ENCODE measurements around the gene LHFPL6.

LHFPL6 gene

DNA sequence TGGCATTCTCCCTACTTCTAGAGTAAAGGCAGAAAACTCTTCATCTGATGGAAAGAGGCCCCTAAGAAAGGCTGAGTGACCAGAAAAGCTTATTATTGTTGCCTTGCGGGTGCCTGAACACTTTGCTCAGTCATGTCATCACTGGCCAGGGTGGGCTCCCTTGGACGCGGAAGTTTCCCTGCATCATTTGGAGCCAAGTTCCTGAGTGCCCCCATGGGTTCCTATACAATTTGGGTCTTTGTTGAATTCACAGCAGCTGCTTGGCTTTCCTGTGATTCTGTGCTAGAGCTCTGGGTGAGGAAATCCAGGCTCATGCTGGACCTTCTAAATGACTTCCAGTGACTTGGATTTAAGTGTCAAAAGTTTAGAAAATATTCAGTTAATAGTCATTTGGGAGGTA lies 232.9 kb downstream of the LHFPL6 start:
- Histone ChIP-seq H3K36me3 (ENCODE audit: control insufficient read depth, insufficient read depth, low read length) (no peaks in the 10 kb centered on the region), H3K27me3 (ENCODE audit: control insufficient read depth, insufficient read depth, low read length) (no peaks in the 10 kb centered on the region; the same call in 1 of the 2 replicates), H3K27ac (ENCODE audit: low read length) (no peak overlapping the region), H3K4me1 (ENCODE audit: control insufficient read depth, insufficient read depth, low read length) (no peaks in the 10 kb centered on the region), H3K9me3 (ENCODE audit: control insufficient read depth, insufficient read depth, low read length) (no peaks in the 10 kb centered on the region), H3K4me3 (ENCODE audit: low read length) (no peak overlapping the region)
- WGBS (ENCODE audit: insufficient coverage, insufficient read length): no CpG with 5 or more reads among the region's 3 CpGs
- no peak for DNase-seq (ENCODE audit: low read depth, low spot score)

- Histone ChIP-seq H3K27me3 (ENCODE audit: control insufficient read depth, insufficient read depth, low read length) (no peaks in the 10 kb centered on the region), H3K36me3 (ENCODE audit: control insufficient read depth, insufficient read depth, low read length) (no peaks in the 10 kb centered on the region), H3K27ac (ENCODE audit: low read length) (no peak overlapping the region), H3K4me1 (ENCODE audit: control insufficient read depth, insufficient read depth, low read length) (no peaks in the 10 kb centered on the region), H3K9me3 (ENCODE audit: control insufficient read depth, insufficient read depth, low read length) (no peaks in the 10 kb centered on the region), H3K4me3 (ENCODE audit: low read length) (no peak overlapping the region)
- DNase-seq (ENCODE audit: low read depth, low spot score): no peak
- WGBS (ENCODE audit: insufficient coverage, insufficient read length): no CpG with 5 or more reads among the region's 1 CpG
Measured at GRCh38 chr13:39369161-39369890, 233.7 kb downstream of the LHFPL6 start.

- DNase-seq (ENCODE audit: low read depth, low spot score): no peak
- no peaks in the 10 kb centered on the region for H3K4me1 ChIP-seq (ENCODE audit: control insufficient read depth, insufficient read depth, low read length)
- no peaks in the 10 kb centered on the region for H3K27me3 ChIP-seq (ENCODE audit: control insufficient read depth, insufficient read depth, low read length)
- H3K27ac ChIP-seq (ENCODE audit: low read length): no peak overlapping the region
- no peak overlapping the region for H3K4me3 ChIP-seq (ENCODE audit: low read length)
- no peaks in the 10 kb centered on the region for H3K36me3 ChIP-seq (ENCODE audit: control insufficient read depth, insufficient read depth, low read length)
- no peaks in the 10 kb centered on the region for H3K9me3 ChIP-seq (ENCODE audit: control insufficient read depth, insufficient read depth, low read length)
Measured at GRCh38 chr13:39365879-39366278, 237.1 kb downstream of the LHFPL6 start.

DNA sequence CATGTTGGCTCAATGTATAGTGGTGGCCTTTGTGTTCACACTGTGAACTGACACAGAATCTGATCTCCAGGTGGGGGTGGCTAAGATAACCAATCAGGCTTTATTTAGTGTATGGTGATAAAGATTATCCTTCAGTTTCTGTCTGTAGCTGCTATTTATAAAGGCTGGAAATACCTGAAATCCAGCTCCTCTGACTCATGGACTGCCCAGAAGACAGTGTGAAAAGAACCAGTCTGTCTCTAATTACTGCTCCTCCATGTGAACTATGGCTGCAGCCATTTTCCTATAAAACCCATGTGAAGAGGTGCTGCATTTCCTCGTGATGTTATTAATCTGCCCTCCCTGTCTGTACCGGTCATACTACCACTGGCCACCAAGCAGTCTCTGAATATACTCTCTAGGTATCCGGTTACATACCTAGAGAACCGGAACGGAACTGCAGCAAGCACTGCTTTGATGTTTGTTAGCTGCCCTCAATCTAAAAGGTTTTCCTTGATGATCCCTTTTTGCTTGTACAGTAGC lies 238.0 kb downstream of the LHFPL6 start:
- Histone ChIP-seq H3K9me3 (ENCODE audit: control insufficient read depth, insufficient read depth, low read length) (no peaks in the 10 kb centered on the region), H3K4me3 (ENCODE audit: low read length) (no peak overlapping the region), H3K36me3 (ENCODE audit: control insufficient read depth, insufficient read depth, low read length) (no peaks in the 10 kb centered on the region), H3K27me3 (ENCODE audit: control insufficient read depth, insufficient read depth, low read length) (no peaks in the 10 kb centered on the region), H3K4me1 (ENCODE audit: control insufficient read depth, insufficient read depth, low read length) (no peaks in the 10 kb centered on the region), H3K27ac (ENCODE audit: low read length) (no peak overlapping the region)
- DNase-seq (ENCODE audit: low read depth, low spot score): no peak
- WGBS (ENCODE audit: insufficient coverage, insufficient read length): no CpG with 5 or more reads among the region's 5 CpGs

DNA sequence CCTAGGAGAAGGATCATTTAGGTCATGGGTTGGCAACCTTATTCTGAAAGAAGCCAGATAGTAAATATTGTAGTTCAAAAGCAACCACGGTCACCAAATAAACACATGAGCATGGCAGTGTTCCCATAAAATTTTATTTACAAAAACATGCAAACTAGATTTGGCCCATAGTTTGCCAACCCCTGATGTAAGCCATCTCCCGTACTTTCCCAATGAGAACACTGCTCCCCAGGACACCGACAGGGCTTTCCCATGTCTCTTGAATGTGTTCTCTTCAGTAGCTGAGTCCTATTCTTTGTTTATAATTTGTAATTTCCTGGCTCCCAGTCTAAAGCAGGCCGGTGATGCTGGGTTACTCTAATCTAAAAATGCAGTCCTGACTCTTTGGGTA lies 239.6 kb downstream of the LHFPL6 start:
- Histone ChIP-seq H3K4me1 (ENCODE audit: control insufficient read depth, insufficient read depth, low read length) (no peaks in the 10 kb centered on the region), H3K4me3 (ENCODE audit: low read length) (no peak overlapping the region), H3K27ac (ENCODE audit: low read length) (no peak overlapping the region), H3K27me3 (ENCODE audit: control insufficient read depth, insufficient read depth, low read length) (no peaks in the 10 kb centered on the region), H3K36me3 (ENCODE audit: control insufficient read depth, insufficient read depth, low read length) (no peaks in the 10 kb centered on the region), H3K9me3 (ENCODE audit: control insufficient read depth, insufficient read depth, low read length) (no peaks in the 10 kb centered on the region)
- WGBS (ENCODE audit: insufficient coverage, insufficient read length): no CpG with 5 or more reads among the region's 4 CpGs
- no peak for DNase-seq (ENCODE audit: low read depth, low spot score)

DNA sequence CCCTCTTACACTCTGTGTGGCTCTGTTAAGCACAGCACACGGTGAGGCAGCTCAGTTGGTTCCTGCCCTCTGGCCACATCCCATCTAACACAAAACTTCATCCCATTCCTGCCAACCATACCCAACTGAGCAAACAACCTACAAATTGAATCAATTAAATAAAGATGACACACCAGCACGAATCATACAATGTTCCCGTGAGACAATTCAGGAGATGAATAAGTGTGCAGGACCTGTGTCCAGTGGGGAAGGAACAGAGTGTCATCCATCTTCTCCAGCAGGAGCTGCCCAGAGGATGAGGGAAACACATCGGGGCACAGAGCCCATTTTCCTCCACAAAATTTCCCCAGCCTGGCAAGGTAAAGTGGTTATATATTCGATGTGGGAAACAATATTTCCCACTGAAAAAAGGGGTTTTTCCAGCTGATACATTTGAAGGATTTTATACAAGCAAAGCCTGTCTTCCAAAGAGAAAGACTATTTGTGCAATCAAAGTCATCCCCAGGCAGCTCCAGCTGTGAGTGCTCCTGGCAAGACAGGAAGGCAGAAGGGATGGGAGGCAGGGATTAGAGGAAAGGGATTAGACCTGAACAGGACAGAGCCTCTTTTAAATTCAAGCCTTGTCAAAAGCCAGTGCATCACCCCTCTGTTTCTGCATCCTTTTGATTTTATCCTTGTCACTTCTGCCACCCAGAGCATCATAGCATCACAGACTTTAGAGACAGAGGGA lies 240.2 kb downstream of the LHFPL6 start:
- no peak for DNase-seq (ENCODE audit: low read depth, low spot score)
- Histone ChIP-seq H3K27ac (ENCODE audit: low read length) (no peak overlapping the region), H3K4me3 (ENCODE audit: low read length) (no peak overlapping the region), H3K9me3 (ENCODE audit: control insufficient read depth, insufficient read depth, low read length) (no peaks in the 10 kb centered on the region), H3K36me3 (ENCODE audit: control insufficient read depth, insufficient read depth, low read length) (no peaks in the 10 kb centered on the region), H3K27me3 (ENCODE audit: control insufficient read depth, insufficient read depth, low read length) (no peaks in the 10 kb centered on the region), H3K4me1 (ENCODE audit: control insufficient read depth, insufficient read depth, low read length) (no peaks in the 10 kb centered on the region)
- WGBS (ENCODE audit: insufficient coverage, insufficient read length): no CpG with 5 or more reads among the region's 5 CpGs

GRCh38 chr13:39353988-39354387 lies 249.0 kb downstream of the LHFPL6 start:
- Histone ChIP-seq H3K36me3 (ENCODE audit: control insufficient read depth, insufficient read depth, low read length) (no peaks in the 10 kb centered on the region), H3K27me3 (ENCODE audit: control insufficient read depth, insufficient read depth, low read length) (peaks cover 2% of the 10 kb centered on the region; the same call in 1 of the 2 replicates), H3K9me3 (ENCODE audit: control insufficient read depth, insufficient read depth, low read length) (no peaks in the 10 kb centered on the region), H3K27ac (ENCODE audit: low read length) (no peak overlapping the region), H3K4me1 (ENCODE audit: control insufficient read depth, insufficient read depth, low read length) (peaks cover 2% of the 10 kb centered on the region), H3K4me3 (ENCODE audit: low read length) (no peak overlapping the region)
- no peak for DNase-seq (ENCODE audit: low read depth, low spot score)
- no CpG with 5 or more reads among the region's 1 CpG for WGBS (ENCODE audit: insufficient coverage, insufficient read length)

GRCh38 chr13:39350461-39350881 lies 252.5 kb downstream of the LHFPL6 start:
- Histone ChIP-seq H3K27me3 (ENCODE audit: control insufficient read depth, insufficient read depth, low read length) (peaks cover 2% of the 10 kb centered on the region; the same call in 1 of the 2 replicates), H3K4me3 (ENCODE audit: low read length) (no peak overlapping the region), H3K27ac (ENCODE audit: low read length) (no peak overlapping the region), H3K36me3 (ENCODE audit: control insufficient read depth, insufficient read depth, low read length) (no peaks in the 10 kb centered on the region), H3K9me3 (ENCODE audit: control insufficient read depth, insufficient read depth, low read length) (no peaks in the 10 kb centered on the region), H3K4me1 (ENCODE audit: control insufficient read depth, insufficient read depth, low read length) (peaks cover 6% of the 10 kb centered on the region)
- no peak for DNase-seq (ENCODE audit: low read depth, low spot score)
- no CpG with 5 or more reads among the region's 3 CpGs for WGBS (ENCODE audit: insufficient coverage, insufficient read length)

GRCh38 chr13:39349391-39349960 lies 253.5 kb downstream of the LHFPL6 start:
- Histone ChIP-seq H3K4me1 (ENCODE audit: control insufficient read depth, insufficient read depth, low read length) (peaks cover 6% of the 10 kb centered on the region), H3K4me3 (ENCODE audit: low read length) (no peak overlapping the region), H3K36me3 (ENCODE audit: control insufficient read depth, insufficient read depth, low read length) (no peaks in the 10 kb centered on the region), H3K9me3 (ENCODE audit: control insufficient read depth, insufficient read depth, low read length) (no peaks in the 10 kb centered on the region), H3K27me3 (ENCODE audit: control insufficient read depth, insufficient read depth, low read length) (peaks cover 2% of the 10 kb centered on the region; the same call in 1 of the 2 replicates), H3K27ac (ENCODE audit: low read length) (no peak overlapping the region)
- 100% methylated on average over 1 of the region's 6 CpGs for WGBS (ENCODE audit: insufficient coverage, insufficient read length)
- no peak for DNase-seq (ENCODE audit: low read depth, low spot score)

- no peak overlapping the region for H3K4me3 ChIP-seq (ENCODE audit: low read length)
- no CpG with 5 or more reads among the region's 9 CpGs for WGBS (ENCODE audit: insufficient coverage, insufficient read length)
- no peak for DNase-seq (ENCODE audit: low read depth, low spot score)
Measured at GRCh38 chr13:39347926-39348901, 254.8 kb downstream of the LHFPL6 start.

More at GRCh38 chr13:39347926-39348901, 254.8 kb downstream of the LHFPL6 start:
- H3K9me3 ChIP-seq (ENCODE audit: control insufficient read depth, insufficient read depth, low read length): no peaks in the 10 kb centered on the region
- peaks cover 6% of the 10 kb centered on the region for H3K4me1 ChIP-seq (ENCODE audit: control insufficient read depth, insufficient read depth, low read length)
- H3K36me3 ChIP-seq (ENCODE audit: control insufficient read depth, insufficient read depth, low read length): no peaks in the 10 kb centered on the region
- H3K27me3 ChIP-seq (ENCODE audit: control insufficient read depth, insufficient read depth, low read length): peaks cover 2% of the 10 kb centered on the region; the same call in 1 of the 2 replicates
- no peak overlapping the region for H3K27ac ChIP-seq (ENCODE audit: low read length)

All from iPS DF 6.9 (cell line).